AG10803 (cell line): ENCODE data around the gene ZNF283.

Experiments used
- DNase-seq: peaks from one replicate; pipeline ENCODE4 v3.0.0; 2010; ENCODE audit warnings: low read depth
- H3K4me3 ChIP-seq: 2 replicates; pipeline ENCODE4 v1.5.1; 2011; ENCODE audit warnings: mild to moderate bottlenecking, low read length, control low read depth
- CTCF ChIP-seq: conservative IDR thresholded peaks from 2 replicates; pipeline ENCODE4 v1.5.1; 2011; ENCODE audit warnings: mild to moderate bottlenecking, low read length, control low read depth, inconsistent platforms

ZNF283 gene

GRCh38 chr19:43826787-43827754 is at the start of gene ZNF283:
TSS of gene ZNF283 (plus strand) at chr19:43827321. CDS start at chr19:43833505, 6,184 bp downstream.
- TF ChIP-seq CTCF: no peak
- peak; percentile 87 for DNase-seq
- peak within 1 kb of the TSS; percentile 82 for H3K4me3 ChIP-seq

GRCh38 chr19:43778651-43779050 is 48.5 kb upstream of the ZNF283 start:
- DNase-seq: no peak
- no peak overlapping the region for H3K4me3 ChIP-seq
- no peak for TF ChIP-seq CTCF

- DNase-seq: no peak
- H3K4me3 ChIP-seq: no peak overlapping the region
- TF ChIP-seq CTCF: no peak
Measured at GRCh38 chr19:43779147-43779819, 47.8 kb upstream of the ZNF283 start.

- no peak for DNase-seq
- TF ChIP-seq CTCF: no peak
- no peak overlapping the region for H3K4me3 ChIP-seq
Measured at GRCh38 chr19:43779820-43780219, 47.3 kb upstream of the ZNF283 start.

- DNase-seq: peak; percentile 62
- no peak within 1 kb of the TSS for H3K4me3 ChIP-seq
- TF ChIP-seq CTCF: no peak
Measured at GRCh38 chr19:43780706-43781525, 46.2 kb upstream of the ZNF283 start, which contains the start of gene KCNN4. TSS of gene KCNN4 (minus strand) at chr19:43780973. CDS start at chr19:43780861, 112 bp downstream.

- H3K4me3 ChIP-seq: no peak overlapping the region
- TF ChIP-seq CTCF: no peak
- DNase-seq: no peak
Measured at GRCh38 chr19:43781630-43782310, 45.4 kb upstream of the ZNF283 start.
